CD4-positive, alpha-beta T cell treated with Interleukin-2 at 100 ng/mL for 4 hours (primary cell): Measurements from ENCODE around the gene C19orf33.
A peak's percentile ranks its signal among the peaks of the same experiment; 100 is the strongest.

ENCODE experiments used
- DNase-seq: peaks from one replicate; pipeline ENCODE4 v3.0.0-alpha.2; 2020; ENCODE audit warnings: low spot score

C19orf33 gene

DNA sequence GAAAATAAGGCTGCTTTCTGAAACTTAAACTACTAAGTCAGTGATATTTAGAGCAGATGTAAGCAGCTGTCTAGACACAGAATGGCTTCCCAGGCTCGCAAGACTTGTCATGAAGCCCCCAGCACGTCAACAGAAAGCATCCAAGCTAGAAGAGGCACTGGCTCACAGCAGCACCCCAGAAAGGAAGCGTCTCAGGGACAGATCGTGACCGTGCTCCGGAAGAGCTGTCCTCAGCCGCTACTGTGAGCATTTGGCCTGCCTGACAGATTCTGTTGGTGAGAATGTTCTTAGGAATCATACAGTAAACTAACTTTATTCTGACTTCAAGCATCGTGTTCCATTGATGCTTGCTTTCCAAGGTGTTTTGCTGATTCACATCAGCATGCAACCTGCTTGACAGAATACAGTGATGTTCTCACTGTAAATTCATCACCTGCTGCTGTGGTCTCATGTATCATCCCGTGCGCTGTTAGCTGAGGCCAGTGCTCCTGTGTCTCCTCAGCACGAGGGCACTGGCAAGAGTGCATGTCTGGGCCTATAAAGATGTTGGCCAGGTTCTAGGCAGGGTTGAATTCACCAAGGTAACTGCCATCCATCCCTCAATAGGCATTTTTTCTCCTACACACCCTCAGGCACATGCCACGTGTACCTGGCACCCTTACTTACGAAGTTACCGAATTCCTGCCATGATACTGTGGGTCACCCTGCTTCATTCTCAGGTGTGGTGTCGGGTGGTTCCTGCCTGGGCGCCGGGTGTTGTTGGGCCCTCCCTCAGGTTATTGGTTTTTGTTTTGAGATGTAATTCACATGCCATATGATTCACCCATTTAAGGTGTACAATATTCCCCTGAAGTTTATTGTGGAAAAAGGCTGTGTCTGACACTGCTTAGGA lies 23.8 kb upstream of the C19orf33 start:
- DNase-seq: no peak

DNA sequence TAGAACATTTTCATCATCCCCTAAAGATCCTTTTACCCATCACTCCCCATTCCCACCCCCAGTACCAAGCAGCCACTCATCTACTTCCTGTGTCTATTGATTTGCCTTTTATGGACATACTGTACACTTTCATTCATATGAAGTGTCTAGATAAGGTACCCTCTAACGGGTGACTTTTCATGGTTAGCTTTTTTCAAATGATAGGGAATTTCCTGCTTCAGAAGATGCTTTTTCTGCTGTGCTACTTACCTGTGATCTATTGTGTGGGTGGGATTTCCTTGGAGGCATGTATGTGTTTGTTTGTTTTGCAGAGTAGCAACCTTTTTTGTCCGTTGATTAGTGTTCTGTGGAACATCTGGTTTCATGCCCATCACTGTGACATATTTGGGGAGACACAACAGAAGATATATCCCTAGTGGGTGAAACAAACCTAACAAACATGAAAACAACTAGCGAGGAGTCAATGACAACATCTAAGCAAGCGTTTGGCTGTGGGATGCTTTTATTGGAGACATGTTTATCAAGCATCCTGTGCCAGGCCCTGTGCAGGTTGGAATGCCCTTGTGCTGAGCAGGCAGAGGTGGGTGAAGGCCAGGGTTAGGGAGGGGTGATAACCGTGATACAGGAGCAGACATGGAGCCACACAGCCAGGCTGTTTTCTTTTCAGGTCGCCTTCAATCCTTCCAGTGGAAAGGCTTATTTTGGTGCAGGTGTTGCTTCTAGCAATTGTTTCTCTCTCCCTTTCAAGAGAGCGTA lies 22.1 kb upstream of the C19orf33 start:
- DNase-seq: peak; percentile 3

DNA sequence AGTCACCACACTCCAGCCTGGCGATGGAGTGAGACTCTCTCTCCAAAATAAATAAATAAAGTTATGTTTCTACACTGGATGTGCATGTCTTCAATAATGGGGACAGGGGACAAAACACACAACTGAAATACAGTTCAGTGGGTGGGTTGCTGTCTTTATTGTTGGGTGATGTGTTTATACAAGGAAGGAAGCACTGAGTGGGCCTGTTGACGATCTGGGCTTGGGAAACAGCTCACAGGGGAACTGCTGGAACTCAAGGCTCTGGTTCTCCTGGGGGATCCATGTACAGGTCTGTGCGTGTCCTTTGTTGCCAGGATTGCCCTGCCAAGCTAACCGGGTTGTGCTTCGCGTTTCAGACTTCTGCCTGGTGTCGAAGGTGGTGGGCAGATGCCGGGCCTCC lies 20.8 kb upstream of the C19orf33 start:
- no peak for DNase-seq

DNA sequence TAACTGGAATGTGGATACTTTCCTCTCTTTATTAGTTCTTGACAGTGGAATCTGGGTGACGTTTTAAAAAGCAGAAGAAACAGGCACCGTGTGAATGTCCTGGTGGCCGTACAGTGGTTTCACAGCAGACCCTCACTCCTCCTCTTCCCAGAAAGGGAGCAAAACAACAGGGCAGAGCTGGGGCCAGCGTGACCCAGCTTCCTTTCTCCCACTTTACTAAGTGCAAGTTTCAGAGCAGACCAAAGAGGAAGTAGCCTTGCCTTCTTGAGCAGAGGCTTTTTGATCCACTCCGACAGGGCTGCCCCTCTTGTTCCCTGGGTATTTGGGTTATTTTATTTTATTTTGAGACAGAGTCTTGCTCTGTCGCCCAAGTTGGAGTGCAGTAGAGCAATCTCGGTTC lies 19.6 kb upstream of the C19orf33 start:
- no peak for DNase-seq

DNA sequence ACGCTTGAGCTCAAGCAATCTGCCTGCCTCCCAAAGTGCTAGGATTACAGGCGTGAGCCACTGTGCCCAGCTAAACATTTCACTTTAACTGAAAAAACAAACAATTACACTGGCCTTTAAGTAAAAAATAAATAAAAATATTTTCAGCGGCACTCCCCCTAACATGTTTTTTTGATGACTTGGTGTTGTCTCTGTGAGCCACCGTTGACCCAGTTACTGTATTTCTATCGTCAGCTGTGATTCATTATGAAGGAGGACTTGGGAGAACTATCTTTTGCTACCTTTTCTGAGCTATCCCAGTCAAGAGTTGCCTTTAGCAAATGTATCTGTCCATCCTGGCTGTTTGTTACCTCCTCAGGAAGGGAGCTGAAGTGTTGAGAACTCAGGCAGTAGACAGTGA lies 18.5 kb upstream of the C19orf33 start:
- no peak for DNase-seq

DNA sequence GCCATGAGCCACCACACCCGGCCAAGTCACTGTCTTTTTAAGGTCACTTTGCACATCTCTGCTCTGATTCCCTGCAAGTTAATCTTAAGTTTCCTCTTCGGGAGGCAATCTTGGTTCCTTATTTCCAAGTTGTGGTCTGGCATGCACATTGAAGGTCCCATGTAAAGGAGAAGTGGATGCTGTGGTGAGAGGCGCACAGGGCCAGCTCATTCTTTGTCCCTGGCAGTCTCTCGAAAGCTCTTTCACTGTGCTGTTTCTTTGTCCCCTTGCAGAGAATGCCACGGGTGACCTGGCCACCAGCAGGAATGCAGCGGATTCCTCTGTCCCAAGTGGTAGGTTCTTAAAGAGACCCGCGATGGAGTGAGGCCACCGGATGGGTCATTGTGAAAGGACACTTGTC lies 16.4 kb upstream of the C19orf33 start:
- peak; percentile 6 for DNase-seq

DNA sequence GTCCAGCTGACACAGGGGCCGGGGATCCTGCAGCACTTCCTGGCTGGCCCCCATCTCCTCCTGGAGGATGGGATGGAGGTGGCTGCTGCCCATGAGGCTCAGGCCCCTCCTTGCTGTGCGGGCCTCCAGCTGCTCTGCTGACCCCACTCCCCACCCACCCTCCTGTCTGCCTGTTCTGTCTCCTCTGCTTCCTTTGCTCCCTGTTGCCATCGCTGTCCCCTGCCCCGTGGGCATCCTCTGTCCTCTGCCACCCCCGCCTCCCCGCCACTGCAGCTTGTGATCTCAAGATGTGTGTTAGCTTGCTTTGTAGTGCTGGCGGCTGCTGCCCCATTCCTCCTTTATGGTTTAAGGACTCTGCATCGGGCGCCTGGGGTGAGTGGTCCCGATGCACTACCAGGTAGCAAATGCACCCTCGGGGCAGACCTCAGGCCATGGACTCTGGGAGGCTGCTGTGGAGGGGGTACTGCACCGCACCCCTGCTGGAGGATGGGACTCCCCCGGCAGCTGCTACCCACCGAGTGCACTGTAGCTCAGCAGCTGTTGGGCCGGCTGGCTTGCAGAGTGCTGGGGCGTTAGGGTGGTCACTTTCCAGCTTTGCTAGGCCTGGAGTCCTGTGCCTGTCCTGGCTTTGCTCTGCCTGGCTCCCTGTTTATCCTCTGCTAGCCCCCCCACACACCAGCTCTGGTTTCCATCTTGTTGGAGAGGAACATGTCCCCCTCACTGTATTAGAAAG lies 15.8 kb upstream of the C19orf33 start:
- DNase-seq: no peak

DNA sequence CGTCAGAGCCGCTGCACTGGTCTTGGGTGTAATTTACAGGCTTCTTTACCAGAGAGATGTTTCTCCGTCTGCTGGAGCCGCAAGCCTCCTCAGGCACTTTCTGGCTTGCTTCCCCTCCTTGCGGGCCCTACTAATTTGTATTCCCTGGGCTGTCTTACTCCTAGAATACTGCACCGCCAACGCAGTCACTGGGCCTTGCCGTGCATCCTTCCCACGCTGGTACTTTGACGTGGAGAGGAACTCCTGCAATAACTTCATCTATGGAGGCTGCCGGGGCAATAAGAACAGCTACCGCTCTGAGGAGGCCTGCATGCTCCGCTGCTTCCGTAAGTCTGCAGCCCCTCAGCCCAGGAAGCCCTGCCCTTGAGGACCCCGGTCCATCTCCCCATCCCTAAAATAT lies 14.1 kb upstream of the C19orf33 start:
- DNase-seq: no peak

DNA sequence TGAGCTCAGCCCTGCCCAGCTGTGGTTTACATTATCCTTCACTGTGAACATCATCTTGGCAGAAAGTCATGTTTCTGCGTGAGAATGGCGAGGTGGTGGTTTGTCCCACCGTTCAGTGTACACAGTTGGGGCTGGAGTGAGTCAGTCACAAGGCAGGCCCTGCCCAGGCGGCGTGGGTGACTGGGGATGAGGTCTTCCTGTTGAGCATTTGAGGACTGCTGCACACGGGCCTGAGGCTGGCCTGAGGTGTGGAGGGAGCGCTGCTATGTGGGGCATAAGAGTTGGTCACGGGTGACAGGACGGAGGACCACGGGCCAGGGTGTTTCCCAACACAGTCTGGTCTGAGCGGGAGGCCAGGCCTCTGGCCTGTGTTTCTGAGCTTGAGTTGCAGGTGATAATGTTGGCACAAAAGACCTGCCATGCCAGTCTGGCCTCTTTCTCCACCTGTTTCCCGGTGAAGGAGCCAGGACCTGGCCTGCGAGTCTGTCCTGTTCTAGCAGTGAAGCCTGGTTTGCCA lies 13.4 kb upstream of the C19orf33 start:
- DNase-seq: no peak

DNA sequence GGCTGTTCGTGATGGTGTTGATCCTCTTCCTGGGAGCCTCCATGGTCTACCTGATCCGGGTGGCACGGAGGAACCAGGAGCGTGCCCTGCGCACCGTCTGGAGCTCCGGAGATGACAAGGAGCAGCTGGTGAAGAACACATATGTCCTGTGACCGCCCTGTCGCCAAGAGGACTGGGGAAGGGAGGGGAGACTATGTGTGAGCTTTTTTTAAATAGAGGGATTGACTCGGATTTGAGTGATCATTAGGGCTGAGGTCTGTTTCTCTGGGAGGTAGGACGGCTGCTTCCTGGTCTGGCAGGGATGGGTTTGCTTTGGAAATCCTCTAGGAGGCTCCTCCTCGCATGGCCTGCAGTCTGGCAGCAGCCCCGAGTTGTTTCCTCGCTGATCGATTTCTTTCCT lies 12.2 kb upstream of the C19orf33 start:
- DNase-seq: no peak

DNA sequence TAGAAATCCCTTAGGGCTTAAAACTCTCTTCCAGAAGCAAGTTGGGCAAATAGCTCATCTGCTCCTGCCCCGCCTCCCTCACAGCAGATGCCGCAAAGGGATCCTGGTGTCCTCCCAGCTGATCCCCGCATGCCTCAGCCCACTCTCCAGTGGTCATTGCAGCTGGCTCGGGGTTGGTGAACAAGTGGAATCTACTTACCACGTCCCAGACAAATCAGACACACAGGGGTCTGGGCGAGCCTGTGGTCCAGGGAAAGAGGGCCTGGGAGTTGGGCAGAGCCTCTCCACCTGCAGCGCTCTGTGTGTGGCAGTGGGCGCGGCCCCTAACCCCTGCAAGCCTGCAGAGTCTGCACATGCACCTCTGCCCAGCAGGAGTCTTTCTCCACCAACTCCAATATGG lies 10.8 kb upstream of the C19orf33 start:
- no peak for DNase-seq

DNA sequence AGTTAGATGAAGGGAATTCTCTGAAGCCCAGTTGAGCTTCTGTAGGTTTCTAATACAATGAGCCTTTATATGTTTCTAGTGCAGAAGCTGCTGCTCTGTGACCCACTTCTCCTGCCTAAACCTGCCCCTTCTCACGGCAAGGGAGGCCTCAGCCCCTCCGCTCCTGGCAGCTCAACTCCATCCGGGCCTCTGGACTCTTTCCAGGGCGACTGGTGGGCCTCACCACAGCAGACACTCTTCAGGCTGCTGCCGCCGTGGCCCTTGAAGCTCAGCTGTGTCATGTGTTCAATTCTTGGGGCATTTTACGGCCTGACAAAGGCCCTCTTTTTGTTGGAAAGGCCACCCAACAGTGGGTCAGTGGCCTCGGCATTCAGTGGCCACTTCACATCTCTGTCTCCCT lies 10.0 kb upstream of the C19orf33 start:
- no peak for DNase-seq

DNA sequence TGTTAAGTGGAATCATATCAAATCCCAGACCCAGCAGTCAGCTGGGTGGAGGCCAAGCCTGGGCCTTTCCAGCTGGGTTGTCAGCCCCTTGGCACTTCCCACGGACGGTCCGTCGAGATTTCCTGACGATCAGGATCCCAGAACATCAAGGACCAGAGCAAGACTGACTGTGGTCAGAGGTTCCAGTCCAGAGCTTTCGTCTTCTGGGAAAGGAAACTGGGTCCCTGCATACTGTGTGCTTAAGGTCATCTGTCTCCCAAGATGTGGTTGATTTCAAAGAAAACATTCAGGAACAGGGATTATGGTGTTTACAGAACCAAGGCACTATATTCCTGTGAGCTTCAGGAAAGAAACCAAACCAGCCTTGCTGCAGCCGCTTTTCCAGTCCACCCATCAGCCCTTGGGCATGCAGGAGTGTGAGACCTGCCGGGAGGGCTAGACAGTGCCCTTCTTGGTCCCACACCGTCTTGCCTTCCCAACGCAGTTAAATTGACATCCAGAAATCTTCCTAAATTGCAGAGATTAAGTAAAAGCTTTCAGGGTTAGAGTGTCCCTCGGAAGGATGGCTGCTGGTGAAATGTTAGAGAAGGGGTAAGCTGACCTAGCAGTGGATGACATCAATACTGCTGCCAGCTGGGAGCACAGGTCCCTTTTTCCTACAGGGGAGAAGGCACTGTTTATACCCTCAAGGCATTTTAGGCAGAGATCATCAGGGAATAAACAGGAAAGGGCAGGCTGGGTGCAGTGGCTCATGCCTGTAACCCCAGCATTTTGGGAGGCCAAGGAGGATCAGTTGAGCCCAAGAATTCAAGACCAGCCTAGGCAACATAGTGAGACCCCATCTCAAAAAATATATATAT lies 5.0 kb upstream of the C19orf33 start:
- no peak for DNase-seq

DNA sequence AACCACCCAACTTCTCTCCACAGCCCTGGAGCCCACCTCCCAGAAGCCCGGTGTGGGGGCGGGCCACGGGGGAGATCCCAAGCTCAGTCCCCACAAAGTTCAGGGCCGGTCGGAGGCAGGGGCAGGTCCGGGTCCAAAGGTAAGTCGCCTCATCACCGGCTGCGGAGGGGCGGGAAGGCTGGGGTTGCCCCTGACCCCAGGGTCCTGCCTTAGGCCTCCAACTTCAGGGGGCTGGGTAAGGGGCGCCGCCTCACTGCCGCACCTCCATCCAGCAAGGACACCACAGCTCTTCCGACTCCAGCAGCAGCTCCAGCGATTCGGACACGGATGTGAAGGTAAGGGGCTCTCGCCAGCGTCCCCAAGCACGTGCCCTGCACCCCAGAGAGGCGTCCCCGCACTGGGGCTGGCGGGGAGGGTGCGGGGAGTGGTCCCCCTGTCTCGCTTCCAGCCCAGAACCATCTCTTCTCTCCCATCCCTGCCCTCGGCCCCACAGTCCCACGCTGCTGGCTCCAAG lies 358 bp downstream of the C19orf33 start:
- DNase-seq: no peak

DNA sequence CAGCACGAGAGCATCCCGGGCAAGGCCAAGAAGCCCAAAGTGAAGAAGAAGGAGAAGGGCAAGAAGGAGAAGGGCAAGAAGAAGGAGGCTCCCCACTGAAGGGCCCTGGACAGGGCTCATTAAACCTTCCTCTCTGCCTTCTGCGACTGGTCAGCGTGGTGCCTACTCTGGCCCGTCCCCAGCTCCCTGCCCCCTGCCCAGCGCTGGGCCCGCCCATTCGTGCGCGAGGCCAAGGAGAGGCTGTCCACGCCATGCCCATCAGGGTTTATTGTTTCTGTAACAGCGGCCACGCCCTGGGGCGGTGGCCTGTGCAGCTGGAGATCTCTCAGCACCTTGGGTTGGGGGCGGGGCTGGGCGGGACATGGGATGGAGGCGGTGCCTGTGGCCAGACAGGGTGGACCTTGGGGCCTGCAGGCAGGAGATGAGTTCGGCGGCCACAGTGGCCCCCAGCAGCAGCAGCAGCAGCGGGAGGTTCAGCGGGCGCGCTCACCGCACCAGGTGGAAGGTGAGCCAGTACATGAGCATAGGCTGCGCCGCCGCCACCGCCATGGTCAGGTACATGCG lies 897 bp downstream of the C19orf33 start:
- no peak for DNase-seq

DNA sequence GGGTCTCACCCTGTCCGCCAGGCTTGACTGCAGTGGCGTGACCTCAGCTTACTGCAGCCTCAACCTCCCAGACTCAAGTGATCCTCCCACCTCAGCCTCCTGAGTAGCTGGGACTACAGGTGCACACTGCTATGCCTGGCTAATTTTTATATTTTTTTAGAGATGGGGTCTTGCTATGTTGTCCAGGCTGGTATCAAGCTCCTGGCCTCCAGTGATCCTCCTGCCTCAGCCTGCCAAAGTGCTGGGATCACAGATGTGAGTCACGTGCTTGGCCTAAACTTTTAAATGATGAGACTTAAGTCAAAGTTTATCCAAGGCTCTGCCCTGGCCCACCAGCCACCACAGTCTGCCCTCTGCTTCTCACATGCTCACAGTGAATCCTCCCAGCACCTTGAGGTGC lies 2.2 kb downstream of the C19orf33 start:
- DNase-seq: no peak

DNA sequence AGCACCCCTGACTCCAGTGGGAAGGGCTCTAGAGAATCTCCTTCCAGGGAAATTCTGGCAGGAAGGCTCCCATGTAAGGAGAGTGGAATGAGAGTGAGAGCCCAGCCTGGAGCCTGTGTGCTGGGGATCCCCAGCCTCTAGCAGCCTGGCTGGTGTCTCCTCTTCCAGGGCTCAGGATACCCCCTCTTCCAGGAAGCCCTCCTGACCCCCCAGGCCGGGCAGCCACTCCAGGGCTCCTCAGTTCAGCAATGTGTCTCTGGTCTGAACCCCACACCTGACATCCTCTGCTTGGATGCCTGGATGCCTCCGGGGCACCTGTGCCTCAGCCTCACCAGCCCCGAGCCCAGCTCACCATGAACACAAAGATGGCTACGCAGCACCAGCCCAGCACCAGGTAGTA lies 3.0 kb downstream of the C19orf33 start:
- no peak for DNase-seq

DNA sequence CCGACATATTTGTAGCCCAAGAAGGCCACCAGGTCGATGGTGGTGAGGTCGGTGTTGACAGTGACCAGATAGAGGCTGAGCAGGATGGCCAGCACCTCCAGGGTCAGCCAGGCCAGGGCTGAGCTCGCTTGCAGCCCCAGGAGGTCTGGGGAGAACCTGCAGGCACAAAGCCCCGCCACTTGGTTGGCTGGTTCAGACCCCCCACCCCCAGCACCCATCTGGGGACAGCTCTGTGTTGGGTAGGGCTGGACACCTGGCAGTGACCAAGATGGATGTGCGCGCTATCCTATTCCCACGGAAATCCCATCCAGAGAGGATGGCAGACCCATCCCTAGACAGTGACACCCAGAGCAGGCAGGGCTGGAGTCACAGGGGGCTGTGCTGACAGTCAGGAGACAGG lies 3.5 kb downstream of the C19orf33 start:
- DNase-seq: no peak

DNA sequence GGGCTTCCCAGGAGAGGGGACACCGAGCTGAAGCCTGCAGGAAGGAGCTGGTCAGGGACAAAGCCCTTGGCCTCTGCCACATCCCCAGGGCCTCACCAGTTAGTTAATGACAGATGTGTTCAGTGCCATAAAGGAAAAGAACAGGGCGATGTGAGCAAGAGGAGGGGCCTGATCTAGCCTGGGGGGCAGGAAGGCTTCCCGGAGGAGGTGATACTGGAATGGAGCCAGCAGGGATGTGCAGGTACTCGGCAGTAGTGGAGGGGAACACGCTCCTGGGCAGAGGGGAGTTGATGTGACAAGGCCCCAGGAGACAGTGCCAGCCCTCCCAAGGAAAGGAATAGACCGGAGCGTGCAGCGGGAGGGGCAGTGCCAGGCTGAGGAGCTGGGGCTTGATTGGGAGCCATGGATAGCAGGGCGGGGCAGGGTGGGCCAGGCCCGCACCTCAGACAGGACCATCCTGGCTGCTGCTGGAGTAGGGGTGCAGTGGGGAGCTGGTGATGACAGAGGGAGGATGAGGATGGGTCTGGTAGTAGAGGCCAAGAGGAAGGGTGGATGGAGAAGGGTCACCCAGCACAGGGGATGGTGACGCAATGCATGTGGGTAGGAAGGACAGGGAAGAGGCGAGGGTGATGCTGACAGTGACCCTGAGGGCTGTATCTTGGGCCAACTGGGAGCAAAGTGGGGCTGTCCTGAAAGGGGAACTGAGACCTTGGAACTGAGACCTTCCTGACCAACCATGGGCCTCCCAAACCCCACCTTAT lies 4.1 kb downstream of the C19orf33 start:
- DNase-seq: no peak

DNA sequence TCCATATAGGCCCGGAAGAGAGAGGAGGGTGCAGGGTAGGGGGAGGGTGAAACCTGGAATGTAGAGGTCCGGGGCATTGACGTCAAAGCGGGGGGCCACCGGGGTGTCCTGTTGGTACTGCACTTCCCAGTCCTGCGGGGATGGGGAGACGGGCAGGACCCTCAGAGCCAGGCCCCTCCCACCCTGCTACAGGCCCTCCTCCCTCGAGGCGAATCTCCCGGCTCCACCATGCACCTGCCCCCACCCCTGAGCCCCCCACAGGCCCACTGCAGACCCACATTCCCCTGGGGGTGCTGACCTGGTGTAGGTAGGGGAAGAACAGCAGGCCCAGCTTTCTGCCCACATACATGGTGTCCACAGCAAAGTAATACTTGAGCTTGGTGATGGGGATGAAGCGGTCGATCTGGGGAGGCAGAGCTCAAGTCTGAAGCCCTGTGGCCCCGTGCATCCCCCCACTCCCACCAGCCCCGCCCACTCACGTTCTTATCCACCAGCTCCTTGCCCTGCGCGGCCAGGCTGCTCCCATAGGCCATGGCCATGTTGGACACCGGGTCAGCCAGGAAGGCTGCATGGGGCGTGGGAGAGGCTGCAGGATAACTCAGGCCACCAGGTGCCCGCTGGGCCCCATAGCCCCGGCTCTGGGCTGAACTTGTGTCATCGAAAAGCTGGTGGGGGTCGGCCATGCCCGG lies 5.0 kb downstream of the C19orf33 start:
- no peak for DNase-seq
